Activated CD4-positive, CD25-positive, alpha-beta regulatory T cell (primary cell): ENCODE measurements around the gene ERCC8.

Source experiments
- DNase-seq, 4 experiments: peaks; one replicate each; lab custom pipeline; 2025; lab: John Stamatoyannopoulos, UW

The ERCC8 gene

GRCh38 chr5:60835554-60835953 lies 109.3 kb downstream of the ERCC8 start:
- no peak for DNase-seq

GRCh38 chr5:60833520-60833919 lies 111.3 kb downstream of the ERCC8 start:
- DNase-seq: no peak

GRCh38 chr5:60830581-60831127 lies 114.2 kb downstream of the ERCC8 start:
- DNase-seq: no peak

GRCh38 chr5:60829490-60830266 lies 115.2 kb downstream of the ERCC8 start:
- DNase-seq: no peak

GRCh38 chr5:60827201-60827600 lies 117.7 kb downstream of the ERCC8 start:
- no peak for DNase-seq

GRCh38 chr5:60826653-60827052 lies 118.2 kb downstream of the ERCC8 start:
- DNase-seq: no peak
